Epithelial cell of proximal tubule (primary cell): Measurements from ENCODE around the gene HERC2. TPM values are rescaled to one million over a fixed set of nuclear protein-coding genes. Genes with fewer than 3 reads are reported as not detected.

Source experiments
- DNase-seq: peaks from one replicate; pipeline ENCODE4 v3.0.0-alpha.2; 2011; ENCODE audit warnings: low read depth
- H3K4me3 ChIP-seq: 2 replicates; pipeline ENCODE4 v1.5.1; 2011; ENCODE audit warnings: low read depth, mild to moderate bottlenecking, low read length
- total RNA-seq: library from RNA; depleted of rRNA; stranded (reverse); fragments of >200 nt; gene quantifications from 2 replicates; pipeline ENCODE4 v1.2.3, GENCODE V29; 2015
- TF ChIP-seq, protein P1 (sequence below): conservative IDR thresholded peaks from 2 replicates; pipeline ENCODE4 v1.5.1; 2012; ENCODE audit warnings: low read depth, mild to moderate bottlenecking, low read length

HERC2 gene
- total RNA-seq, 1 donor from 2014 or later: 42.7 TPM

DNA sequence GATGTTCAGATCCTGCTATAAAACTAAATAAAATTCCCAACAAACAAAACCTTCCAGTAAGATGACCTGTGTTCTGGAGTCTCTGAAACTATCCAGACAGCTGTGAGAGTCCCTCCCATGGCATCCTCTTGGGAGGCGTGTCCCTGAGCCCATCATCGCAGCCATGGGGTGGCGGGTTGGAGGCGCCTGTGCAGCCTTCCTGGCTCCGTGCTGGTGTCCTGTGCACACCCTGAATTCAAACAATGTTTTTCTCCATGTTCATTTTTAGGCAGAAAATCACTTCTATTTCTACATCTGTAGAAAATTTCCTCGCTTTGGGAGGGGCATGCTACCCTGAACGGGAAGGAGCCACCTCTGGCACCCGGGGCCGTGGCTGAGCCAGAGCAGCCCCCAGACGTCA is 203.4 kb downstream of the HERC2 start:
- TF ChIP-seq, protein P1, sequence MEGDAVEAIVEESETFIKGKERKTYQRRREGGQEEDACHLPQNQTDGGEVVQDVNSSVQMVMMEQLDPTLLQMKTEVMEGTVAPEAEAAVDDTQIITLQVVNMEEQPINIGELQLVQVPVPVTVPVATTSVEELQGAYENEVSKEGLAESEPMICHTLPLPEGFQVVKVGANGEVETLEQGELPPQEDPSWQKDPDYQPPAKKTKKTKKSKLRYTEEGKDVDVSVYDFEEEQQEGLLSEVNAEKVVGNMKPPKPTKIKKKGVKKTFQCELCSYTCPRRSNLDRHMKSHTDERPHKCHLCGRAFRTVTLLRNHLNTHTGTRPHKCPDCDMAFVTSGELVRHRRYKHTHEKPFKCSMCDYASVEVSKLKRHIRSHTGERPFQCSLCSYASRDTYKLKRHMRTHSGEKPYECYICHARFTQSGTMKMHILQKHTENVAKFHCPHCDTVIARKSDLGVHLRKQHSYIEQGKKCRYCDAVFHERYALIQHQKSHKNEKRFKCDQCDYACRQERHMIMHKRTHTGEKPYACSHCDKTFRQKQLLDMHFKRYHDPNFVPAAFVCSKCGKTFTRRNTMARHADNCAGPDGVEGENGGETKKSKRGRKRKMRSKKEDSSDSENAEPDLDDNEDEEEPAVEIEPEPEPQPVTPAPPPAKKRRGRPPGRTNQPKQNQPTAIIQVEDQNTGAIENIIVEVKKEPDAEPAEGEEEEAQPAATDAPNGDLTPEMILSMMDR: no peak
- no peak overlapping the region for H3K4me3 ChIP-seq
- no peak for DNase-seq

DNA sequence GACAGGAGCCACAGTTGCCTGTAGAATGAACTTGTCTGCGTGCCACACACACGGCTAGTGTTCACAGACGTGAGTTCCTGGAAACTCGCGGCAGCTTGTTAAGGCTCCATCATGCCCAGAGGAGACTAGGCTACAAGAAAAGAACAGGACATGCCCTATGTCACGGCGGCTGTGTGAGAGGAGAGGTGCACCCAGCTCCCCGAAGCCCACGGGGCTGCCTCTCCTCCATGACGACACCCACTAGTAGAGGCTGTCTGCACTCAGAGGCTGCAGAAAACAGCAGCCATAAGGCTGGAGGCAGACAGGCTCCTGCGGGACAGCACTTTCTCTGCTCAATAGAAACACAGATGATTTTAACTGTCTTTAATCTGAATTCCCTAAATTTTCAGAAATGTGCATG is 203.9 kb downstream of the HERC2 start:
- no peak overlapping the region for H3K4me3 ChIP-seq
- TF ChIP-seq, protein P1: no peak
- no peak for DNase-seq

DNA sequence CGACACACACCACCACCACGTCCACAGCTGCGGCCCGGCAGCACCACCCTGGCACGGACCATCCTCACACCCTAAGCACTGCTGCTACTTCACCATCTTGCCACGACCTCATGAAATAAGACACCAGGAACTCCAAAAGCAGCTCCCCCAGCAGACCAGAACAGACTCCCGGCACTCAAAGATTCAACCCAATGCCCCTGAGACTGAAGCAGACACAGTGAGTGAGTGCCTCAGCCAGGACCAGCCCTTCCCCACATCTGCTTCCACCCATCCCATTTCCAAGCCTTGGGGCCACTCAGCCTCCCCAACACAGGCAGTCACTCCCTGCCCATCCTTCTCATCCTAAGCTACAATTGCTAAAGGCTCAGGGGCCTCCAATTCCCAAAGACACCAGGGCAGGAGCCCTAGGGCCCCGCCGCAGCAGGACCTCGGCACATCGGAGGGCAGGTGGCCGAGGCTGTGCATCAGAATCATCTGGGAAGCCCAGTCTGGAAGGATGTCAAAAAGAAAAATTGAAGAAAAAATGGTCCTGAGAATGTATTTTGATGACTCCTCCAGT is 204.5 kb downstream of the HERC2 start:
- DNase-seq: no peak
- TF ChIP-seq, protein P1: no peak
- no peak overlapping the region for H3K4me3 ChIP-seq

DNA sequence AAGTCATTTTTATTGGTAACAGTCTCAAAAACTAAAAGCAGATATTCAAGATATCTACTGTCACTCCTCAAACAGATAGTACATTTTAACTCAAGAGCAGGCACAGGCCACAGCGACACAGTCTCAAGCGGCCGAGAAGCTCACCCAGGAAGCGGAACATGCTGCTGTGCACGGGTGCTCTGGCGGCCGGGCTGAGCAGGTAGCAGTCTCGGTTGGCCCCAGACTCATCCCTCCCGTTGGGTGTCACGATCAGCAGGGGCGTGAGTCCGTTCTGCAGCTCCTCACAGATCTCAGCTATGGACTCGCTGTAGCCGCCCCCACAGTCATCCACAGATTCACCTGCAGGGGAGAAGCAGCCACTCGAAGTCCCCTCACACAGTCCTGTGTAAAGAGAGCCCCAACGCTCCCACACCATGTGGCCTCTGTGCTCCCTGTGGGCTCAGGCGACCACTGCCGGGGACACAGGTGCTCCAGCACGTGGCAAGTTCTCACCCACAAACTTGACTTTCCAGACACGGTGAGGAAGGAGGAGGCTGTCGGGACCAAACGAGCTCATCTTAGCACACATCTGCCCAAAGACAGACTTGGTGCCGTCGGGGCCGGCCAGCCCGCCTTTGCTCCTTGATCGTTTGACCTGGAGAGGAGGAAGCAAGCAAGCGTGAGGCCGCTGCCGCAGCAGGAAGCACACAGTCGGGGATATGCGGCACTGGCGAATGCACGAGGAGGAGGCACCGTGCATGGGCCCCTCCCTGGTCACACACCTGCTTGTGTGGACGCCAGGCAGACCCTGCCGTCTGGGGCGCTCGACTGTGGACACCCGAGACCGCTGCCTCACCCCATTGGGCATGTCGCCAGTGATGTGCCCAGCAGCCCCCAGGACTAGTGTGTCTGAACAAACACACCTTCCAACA is 205.2 kb downstream of the HERC2 start:
- TF ChIP-seq, protein P1: no peak
- no peak overlapping the region for H3K4me3 ChIP-seq
- DNase-seq: no peak

DNA sequence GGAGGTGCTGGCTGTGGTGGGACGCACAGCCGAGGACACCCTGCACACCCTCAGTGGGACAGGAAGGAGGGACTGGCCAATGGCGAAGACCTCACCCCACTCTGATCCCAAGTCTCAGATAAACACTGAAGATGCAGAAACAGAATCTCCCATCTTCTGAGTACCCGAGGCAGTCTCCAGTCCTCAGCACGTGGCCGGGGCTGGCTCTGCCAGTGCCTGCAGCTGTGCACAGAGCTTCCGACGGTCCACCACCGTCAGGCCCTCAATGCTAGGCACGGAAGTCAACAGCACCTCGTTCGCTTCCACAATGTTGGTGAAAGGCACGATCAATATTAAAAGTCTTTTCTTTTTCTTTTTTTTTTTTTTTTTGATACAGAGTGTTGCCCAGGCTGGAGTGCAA is 206.1 kb downstream of the HERC2 start:
- TF ChIP-seq, protein P1: no peak
- no peak for DNase-seq
- H3K4me3 ChIP-seq: no peak overlapping the region

DNA sequence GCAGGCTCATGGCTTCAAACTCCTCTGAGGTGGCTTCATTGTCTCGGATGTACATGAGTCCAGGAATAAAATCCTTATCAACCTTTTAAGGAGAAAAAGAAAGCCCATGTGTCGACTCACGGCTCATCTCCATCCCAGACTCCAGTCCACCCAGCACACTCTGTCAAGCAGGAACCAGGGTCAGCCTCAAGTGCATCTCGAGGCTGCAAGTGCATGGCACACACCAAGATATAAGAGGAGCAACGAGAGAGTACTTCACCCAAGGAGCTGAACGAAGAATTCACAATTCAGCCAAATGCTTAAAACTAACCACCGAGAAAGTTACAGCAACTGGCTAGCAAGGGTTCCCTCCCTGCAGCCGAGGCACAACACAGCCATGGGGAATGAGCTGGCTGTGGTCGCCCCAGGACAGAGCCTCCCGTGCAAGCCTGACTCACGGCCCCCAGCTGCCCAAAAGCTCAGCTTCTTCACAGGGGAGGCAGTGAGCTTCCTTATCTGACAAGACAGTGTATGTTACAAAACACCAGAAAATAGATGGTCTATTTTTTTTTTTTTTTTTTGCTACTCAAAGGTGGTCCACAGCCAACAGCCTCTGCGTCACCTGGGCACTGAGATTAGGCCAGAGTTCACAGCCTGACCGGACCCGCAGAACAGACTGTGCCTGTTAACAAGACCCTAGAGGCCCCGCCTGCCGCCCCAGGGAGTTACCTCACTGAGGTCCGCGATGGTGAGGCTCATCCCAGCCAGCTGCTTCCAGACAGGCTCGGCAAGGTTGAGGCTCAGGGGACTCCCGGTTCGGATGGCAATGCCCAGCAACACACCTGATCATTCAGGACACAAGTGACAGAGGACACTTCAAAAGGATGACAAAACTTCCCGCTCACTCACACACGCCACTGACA is 207.0 kb downstream of the HERC2 start:
- no peak for DNase-seq
- TF ChIP-seq, protein P1: no peak
- H3K4me3 ChIP-seq: no peak overlapping the region
